Measurements from ENCODE around the gene LANCL2. TPM values are rescaled to one million over a fixed set of nuclear protein-coding genes. Genes with fewer than 3 reads are reported as not detected.

Gene LANCL2
- total and polyA plus RNA-seq, 2 experiments from 2014 or later = 7.3 to 10.7 TPM

DNA sequence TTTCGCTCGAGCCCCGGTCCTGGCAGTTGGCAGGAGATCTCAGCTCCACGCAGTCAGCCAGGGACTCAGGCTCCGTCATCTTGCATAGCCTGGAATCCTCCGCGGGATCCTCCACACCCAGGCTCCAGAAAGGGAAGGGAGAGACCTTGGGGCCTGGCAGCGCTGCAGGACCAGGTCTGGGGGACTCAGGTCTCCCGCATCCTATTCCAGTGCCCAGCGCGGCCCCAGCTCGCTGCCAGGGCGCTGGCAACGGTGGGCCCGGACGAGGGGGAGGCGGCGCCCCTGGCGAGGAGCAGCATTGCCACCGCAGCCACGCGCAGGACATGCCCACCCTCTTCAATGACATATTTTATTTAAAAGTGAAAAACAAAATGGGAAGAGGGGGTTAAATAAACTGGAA, 83.4 kb downstream of the LANCL2 start (continued):
- TF ChIP-seq, protein P1, sequence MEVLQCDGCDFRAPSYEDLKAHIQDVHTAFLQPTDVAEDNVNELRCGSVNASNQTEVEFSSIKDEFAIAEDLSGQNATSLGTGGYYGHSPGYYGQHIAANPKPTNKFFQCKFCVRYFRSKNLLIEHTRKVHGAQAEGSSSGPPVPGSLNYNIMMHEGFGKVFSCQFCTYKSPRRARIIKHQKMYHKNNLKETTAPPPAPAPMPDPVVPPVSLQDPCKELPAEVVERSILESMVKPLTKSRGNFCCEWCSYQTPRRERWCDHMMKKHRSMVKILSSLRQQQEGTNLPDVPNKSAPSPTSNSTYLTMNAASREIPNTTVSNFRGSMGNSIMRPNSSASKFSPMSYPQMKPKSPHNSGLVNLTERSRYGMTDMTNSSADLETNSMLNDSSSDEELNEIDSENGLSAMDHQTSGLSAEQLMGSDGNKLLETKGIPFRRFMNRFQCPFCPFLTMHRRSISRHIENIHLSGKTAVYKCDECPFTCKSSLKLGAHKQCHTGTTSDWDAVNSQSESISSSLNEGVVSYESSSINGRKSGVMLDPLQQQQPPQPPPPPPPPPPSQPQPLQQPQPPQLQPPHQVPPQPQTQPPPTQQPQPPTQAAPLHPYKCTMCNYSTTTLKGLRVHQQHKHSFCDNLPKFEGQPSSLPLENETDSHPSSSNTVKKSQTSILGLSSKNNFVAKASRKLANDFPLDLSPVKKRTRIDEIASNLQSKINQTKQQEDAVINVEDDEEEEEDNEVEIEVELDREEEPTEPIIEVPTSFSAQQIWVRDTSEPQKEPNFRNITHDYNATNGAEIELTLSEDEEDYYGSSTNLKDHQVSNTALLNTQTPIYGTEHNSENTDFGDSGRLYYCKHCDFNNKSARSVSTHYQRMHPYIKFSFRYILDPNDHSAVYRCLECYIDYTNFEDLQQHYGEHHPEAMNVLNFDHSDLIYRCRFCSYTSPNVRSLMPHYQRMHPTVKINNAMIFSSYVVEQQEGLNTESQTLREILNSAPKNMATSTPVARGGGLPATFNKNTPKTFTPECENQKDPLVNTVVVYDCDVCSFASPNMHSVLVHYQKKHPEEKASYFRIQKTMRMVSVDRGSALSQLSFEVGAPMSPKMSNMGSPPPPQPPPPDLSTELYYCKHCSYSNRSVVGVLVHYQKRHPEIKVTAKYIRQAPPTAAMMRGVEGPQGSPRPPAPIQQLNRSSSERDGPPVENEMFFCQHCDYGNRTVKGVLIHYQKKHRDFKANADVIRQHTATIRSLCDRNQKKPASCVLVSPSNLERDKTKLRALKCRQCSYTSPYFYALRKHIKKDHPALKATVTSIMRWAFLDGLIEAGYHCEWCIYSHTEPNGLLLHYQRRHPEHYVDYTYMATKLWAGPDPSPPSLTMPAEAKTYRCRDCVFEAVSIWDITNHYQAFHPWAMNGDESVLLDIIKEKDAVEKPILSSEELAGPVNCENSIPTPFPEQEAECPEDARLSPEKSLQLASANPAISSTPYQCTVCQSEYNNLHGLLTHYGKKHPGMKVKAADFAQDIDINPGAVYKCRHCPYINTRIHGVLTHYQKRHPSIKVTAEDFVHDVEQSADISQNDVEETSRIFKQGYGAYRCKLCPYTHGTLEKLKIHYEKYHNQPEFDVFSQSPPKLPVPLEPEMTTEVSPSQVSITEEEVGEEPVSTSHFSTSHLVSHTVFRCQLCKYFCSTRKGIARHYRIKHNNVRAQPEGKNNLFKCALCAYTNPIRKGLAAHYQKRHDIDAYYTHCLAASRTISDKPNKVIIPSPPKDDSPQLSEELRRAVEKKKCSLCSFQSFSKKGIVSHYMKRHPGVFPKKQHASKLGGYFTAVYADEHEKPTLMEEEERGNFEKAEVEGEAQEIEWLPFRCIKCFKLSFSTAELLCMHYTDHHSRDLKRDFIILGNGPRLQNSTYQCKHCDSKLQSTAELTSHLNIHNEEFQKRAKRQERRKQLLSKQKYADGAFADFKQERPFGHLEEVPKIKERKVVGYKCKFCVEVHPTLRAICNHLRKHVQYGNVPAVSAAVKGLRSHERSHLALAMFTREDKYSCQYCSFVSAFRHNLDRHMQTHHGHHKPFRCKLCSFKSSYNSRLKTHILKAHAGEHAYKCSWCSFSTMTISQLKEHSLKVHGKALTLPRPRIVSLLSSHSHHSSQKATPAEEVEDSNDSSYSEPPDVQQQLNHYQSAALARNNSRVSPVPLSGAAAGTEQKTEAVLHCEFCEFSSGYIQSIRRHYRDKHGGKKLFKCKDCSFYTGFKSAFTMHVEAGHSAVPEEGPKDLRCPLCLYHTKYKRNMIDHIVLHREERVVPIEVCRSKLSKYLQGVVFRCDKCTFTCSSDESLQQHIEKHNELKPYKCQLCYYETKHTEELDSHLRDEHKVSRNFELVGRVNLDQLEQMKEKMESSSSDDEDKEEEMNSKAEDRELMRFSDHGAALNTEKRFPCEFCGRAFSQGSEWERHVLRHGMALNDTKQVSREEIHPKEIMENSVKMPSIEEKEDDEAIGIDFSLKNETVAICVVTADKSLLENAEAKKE (CRISPR knock-in tag; IDR thresholded peaks at IDR 0.05) = no peak

DNA sequence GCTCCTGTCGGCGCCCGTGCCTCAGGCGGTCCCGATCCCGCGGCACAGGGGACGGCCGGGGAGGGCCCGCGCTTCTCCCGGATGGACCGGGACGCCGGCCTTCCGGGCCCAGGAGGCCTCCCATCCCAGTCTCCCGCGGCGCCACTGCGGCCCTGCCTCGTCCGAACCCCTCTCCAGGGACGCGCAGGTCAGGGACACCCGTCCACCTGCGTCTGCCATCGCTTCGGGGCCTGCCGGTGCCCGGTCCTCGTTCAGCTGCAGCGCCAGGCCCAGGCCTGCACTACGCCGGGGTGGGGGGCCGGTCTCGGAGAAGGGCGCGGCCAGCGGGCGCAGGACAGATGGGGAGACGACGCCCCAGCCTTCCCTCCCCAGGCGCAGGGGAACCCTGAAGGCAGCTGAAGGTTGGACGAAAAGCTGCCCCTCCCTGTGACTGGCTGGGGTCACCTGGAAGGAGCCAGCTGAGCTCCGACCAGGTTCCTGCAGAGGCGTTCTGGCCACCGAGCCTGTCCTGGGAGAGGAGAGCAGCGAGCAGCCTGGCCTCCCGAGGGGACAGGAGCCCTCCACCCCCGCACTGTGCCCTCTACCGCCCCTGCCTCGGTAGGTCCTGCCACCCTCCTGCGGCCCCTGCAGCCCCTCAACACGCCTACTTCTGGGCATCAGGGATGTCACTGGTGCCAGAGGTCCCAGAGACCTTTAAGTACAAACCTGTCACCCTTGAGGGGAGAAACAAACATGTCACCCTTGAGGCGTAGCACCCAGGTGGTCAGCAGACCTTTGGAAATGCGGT, 84.3 kb downstream of the LANCL2 start:
- no peak overlapping the region for H3K4me3 Mint-ChIP-seq
- TF ChIP-seq NANOG (IDR thresholded peaks at IDR 0.05; ENCODE audit: borderline replicate concordance) (no peak), STAT1 (IDR thresholded peaks at IDR 0.05; ENCODE audit: unreplicated experiment) (no peak), EZH2 (IDR thresholded peaks at IDR 0.05; ENCODE audit: low read depth, unreplicated experiment) (no peak)
- TF ChIP-seq, protein P1 (CRISPR knock-in tag; IDR thresholded peaks at IDR 0.05) = no peak

More for the DNA sequence above, 84.3 kb downstream of the LANCL2 start:
- H3K27me3 Mint-ChIP-seq (ENCODE audit: insufficient read depth, low read depth, poor library complexity) = peaks cover 2% of the 10 kb centered on the region
- ATAC-seq (peak; percentile 86), DNase-seq (ENCODE audit: low spot score) (peak; percentile 38)
- no peaks in the 10 kb centered on the region; the same call in 2 of the 3 replicates for H3K36me3 Mint-ChIP-seq (ENCODE audit: low read depth)
- no peaks in the 10 kb centered on the region for H3K27me3 ChIP-seq (ENCODE audit: insufficient read depth)
- H3K9me3 Mint-ChIP-seq = no peaks in the 10 kb centered on the region
- no peak overlapping the region for H3K4me2 ChIP-seq
- no peaks in the 10 kb centered on the region for H3K79me2 ChIP-seq (replicated peaks; ENCODE audit: insufficient read depth)
- no peak overlapping the region for H2AFZ ChIP-seq
- H3K27ac Mint-ChIP-seq = no peak overlapping the region
- H3K36me3 ChIP-seq (ENCODE audit: insufficient read depth) = no peaks in the 10 kb centered on the region
- no peaks in the 10 kb centered on the region for H3K4me1 Mint-ChIP-seq
- no peaks in the 10 kb centered on the region for H3F3A ChIP-seq (replicated peaks; ENCODE audit: low read depth)
- no peak overlapping the region for H3K27ac ChIP-seq (ENCODE audit: low read depth)
- no peaks in the 10 kb centered on the region for H3K9me2 ChIP-seq (ENCODE audit: insufficient read depth)
- no peaks in the 10 kb centered on the region for H3K4me1 ChIP-seq (ENCODE audit: insufficient read depth)
- H3K4me3 ChIP-seq = no peak overlapping the region
- 0 out of 2 replicates have a peak, but pooled peaks cover 4% of the 10 kb centered on the region for H4K20me1 ChIP-seq (replicated peaks; ENCODE audit: insufficient read depth)

Measured in GM23338 (cell line).